Suprapubic skin (tissue), 4 donors: Measurements from ENCODE around the gene ADI1.

Source experiments
- CTCF ChIP-seq, 2 donors: fragments of 200-600 bp in 1 of 2; fragments of 450-650 bp in 1 of 2; sonication (generic) in 1 of 2; IDR thresholded peaks; one replicate each; pipeline ENCODE4 v1.5.1; 2016 to 2019; ENCODE audit warnings: antibody characterized with exemption in 2 of 2, mild to moderate bottlenecking in 1 of 2, moderate library complexity in 1 of 2
- POLR2A ChIP-seq, 2 donors: fragments of 450-650 bp; IDR thresholded peaks; one replicate each; pipeline ENCODE4 v1.6.1; 2017; ENCODE audit warnings: antibody characterized with exemption in 2 of 2, mild to moderate bottlenecking in 2 of 2, moderate library complexity in 2 of 2
- POLR2AphosphoS5 ChIP-seq, 3 donors: sonication (generic); formaldehyde crosslinking; IDR thresholded peaks; one replicate each; pipeline ENCODE4 v1.6.1; 2017; ENCODE audit warnings: antibody characterized with exemption in 3 of 3

- TF ChIP-seq CTCF (IDR thresholded peaks at IDR 0.05) (no peak), POLR2AphosphoS5 (IDR thresholded peaks at IDR 0.05) (no peak), POLR2A (IDR thresholded peaks at IDR 0.05) (no peak)
Observed at GRCh38 chr2:3503046-3503445, 16.3 kb downstream of the ADI1 start.
